H9 (cell line): ENCODE results near the gene NCAM2. TPM values are rescaled to one million over a fixed set of nuclear protein-coding genes. Genes with fewer than 3 reads are reported as not detected.

Source experiments
- DNase-seq: peaks from one replicate; pipeline ENCODE4 v3.0.0-alpha.2; 2017
- H2AFZ ChIP-seq: one replicate; pipeline ENCODE4 v1.6.1; 2013; ENCODE audit warnings: mild to moderate bottlenecking, low read length, control low read depth, moderate library complexity
- H2AK5ac ChIP-seq: 2 replicates; pipeline ENCODE4 v1.6.1; 2013; ENCODE audit warnings: low read length, control low read depth, mixed read lengths; ENCODE audit not compliant: insufficient read length
- H2BK120ac ChIP-seq: one replicate; pipeline ENCODE4 v1.6.1; 2013; ENCODE audit warnings: low read depth, mild to moderate bottlenecking, low read length, control low read depth, inconsistent platforms; ENCODE audit not compliant: poor library complexity, severe bottlenecking
- H2BK12ac ChIP-seq: 2 replicates; pipeline ENCODE4 v1.6.1; 2013; ENCODE audit warnings: low read length, control low read depth, mixed read lengths, low read depth; ENCODE audit not compliant: insufficient read length
- H2BK15ac ChIP-seq: 2 replicates; pipeline ENCODE4 v1.6.1; 2013; ENCODE audit warnings: low read depth, low read length, control low read depth
- H2BK20ac ChIP-seq: one replicate; pipeline ENCODE4 v1.6.1; 2013; ENCODE audit warnings: low read depth, mild to moderate bottlenecking, low read length, control low read depth, inconsistent platforms; ENCODE audit not compliant: poor library complexity, severe bottlenecking
- H2BK5ac ChIP-seq: 2 replicates; pipeline ENCODE4 v1.6.1; 2013; ENCODE audit warnings: low read length, control low read depth, mixed read lengths; ENCODE audit not compliant: insufficient read length
- H3K14ac ChIP-seq: 2 replicates; pipeline ENCODE4 v1.6.1; 2013; ENCODE audit warnings: low read length, control low read depth; ENCODE audit not compliant: insufficient read depth
- H3K18ac ChIP-seq: 2 replicates; pipeline ENCODE4 v1.6.1; 2013; ENCODE audit warnings: low read depth, mild to moderate bottlenecking, mixed read lengths, low read length, control low read depth; ENCODE audit not compliant: insufficient read length
- H3K23ac ChIP-seq: 2 replicates; pipeline ENCODE4 v1.6.1; 2013; ENCODE audit warnings: low read length, control low read depth, mixed read lengths, low read depth; ENCODE audit not compliant: insufficient read length
- H3K23me2 ChIP-seq: 2 replicates; pipeline ENCODE4 v1.6.1; 2013; ENCODE audit warnings: low read depth, mild to moderate bottlenecking, mixed read lengths, low read length, control low read depth; ENCODE audit not compliant: insufficient read length, poor library complexity, severe bottlenecking
- H3K27ac ChIP-seq: 2 replicates; pipeline ENCODE4 v1.5.1; 2013; ENCODE audit warnings: low read length, control low read depth, mixed read lengths, low read depth; ENCODE audit not compliant: insufficient read length
- H3K27me3 ChIP-seq: 2 replicates; pipeline ENCODE4 v1.6.1; 2013; ENCODE audit warnings: low read length, control low read depth, inconsistent platforms; ENCODE audit not compliant: insufficient read depth
- H3K4ac ChIP-seq: 2 replicates; pipeline ENCODE4 v1.6.1; 2013; ENCODE audit warnings: low read depth, mild to moderate bottlenecking, control low read depth, inconsistent platforms, low read length, moderate library complexity
- H3K4me1 ChIP-seq: 2 replicates; pipeline ENCODE4 v1.6.1; 2013; ENCODE audit warnings: low read length, control low read depth, inconsistent platforms; ENCODE audit not compliant: insufficient read depth
- H3K4me2 ChIP-seq: 2 replicates; pipeline ENCODE4 v1.6.1; 2013; ENCODE audit warnings: low read length, control low read depth, mixed read lengths; ENCODE audit not compliant: insufficient read length, insufficient read depth
- H3K56ac ChIP-seq: 2 replicates; pipeline ENCODE4 v1.6.1; 2013; ENCODE audit warnings: low read depth, mild to moderate bottlenecking, mixed read lengths, low read length, control low read depth; ENCODE audit not compliant: insufficient read length
- H3K79me1 ChIP-seq: 2 replicates; pipeline ENCODE4 v1.6.1; 2013; ENCODE audit warnings: low read depth, mild to moderate bottlenecking, moderate library complexity, low read length, control low read depth, inconsistent platforms; ENCODE audit not compliant: insufficient read depth, poor library complexity, severe bottlenecking
- H3K79me2 ChIP-seq: 2 replicates; pipeline ENCODE4 v1.6.1; 2013; ENCODE audit warnings: low read length, control low read depth, inconsistent platforms; ENCODE audit not compliant: insufficient read depth
- H3K9ac ChIP-seq: 2 replicates; pipeline ENCODE4 v1.6.1; 2013; ENCODE audit warnings: low read length, control low read depth, mixed read lengths; ENCODE audit not compliant: insufficient read length; ENCODE audit errors: extremely low read depth
- H3K9me3 ChIP-seq: one replicate; pipeline ENCODE4 v1.6.1; 2013; ENCODE audit warnings: low read depth, low read length, inconsistent platforms; ENCODE audit not compliant: control insufficient read depth
- H3T11ph ChIP-seq: one replicate; pipeline ENCODE4 v1.6.1; 2013; ENCODE audit warnings: mild to moderate bottlenecking, low read length, control low read depth, inconsistent platforms
- H4K20me1 ChIP-seq: one replicate; pipeline ENCODE4 v1.6.1; 2013; ENCODE audit not compliant: control insufficient read depth, insufficient read length, insufficient read depth
- H4K5ac ChIP-seq: 2 replicates; pipeline ENCODE4 v1.6.1; 2013; ENCODE audit warnings: low read depth, mild to moderate bottlenecking, mixed read lengths, low read length, control low read depth; ENCODE audit not compliant: insufficient read length
- H4K8ac ChIP-seq: replicated peaks from 2 replicates; pipeline ENCODE4 v1.6.1; 2013; ENCODE audit warnings: low read length, control low read depth, mixed read lengths, low read depth; ENCODE audit not compliant: insufficient read length
- H4K91ac ChIP-seq: 2 replicates; pipeline ENCODE4 v1.6.1; 2013; ENCODE audit warnings: low read depth, mild to moderate bottlenecking, moderate library complexity, mixed read lengths, low read length, control low read depth; ENCODE audit not compliant: insufficient read length
- H3K27ac Mint-ChIP-seq, 3 experiments: 2 replicates in 2 of 3; 3 replicates in 1 of 3; pipeline ENCODE4 v1.8.0; 2020 to 2021; ENCODE audit warnings: mixed read lengths in 3 of 3, mild to moderate bottlenecking in 1 of 3, moderate library complexity in 1 of 3
- H3K27me3 Mint-ChIP-seq: 2 replicates; pipeline ENCODE4 v1.8.0; 2021; ENCODE audit warnings: low read depth, mild to moderate bottlenecking, moderate library complexity, mixed read lengths
- H3K36me3 Mint-ChIP-seq, 3 experiments: 2 replicates in 2 of 3; 3 replicates in 1 of 3; pipeline ENCODE4 v1.8.0; 2020 to 2021; ENCODE audit warnings: low read depth in 3 of 3, mixed read lengths in 3 of 3; ENCODE audit not compliant: insufficient read depth in 1 of 3
- H3K4me1 Mint-ChIP-seq, 2 experiments: 2 replicates each; pipeline ENCODE4 v1.8.0; 2020; ENCODE audit warnings: mixed read lengths in 2 of 2
- H3K4me3 Mint-ChIP-seq, 2 experiments: 2 replicates in 1 of 2; 3 replicates in 1 of 2; pipeline ENCODE4 v1.8.0; 2020 to 2021; ENCODE audit warnings: mild to moderate bottlenecking in 2 of 2, mixed read lengths in 2 of 2, moderate library complexity in 1 of 2
- H3K9me3 Mint-ChIP-seq, 2 experiments: 2 replicates in 1 of 2; 3 replicates in 1 of 2; pipeline ENCODE4 v1.8.0; 2020; ENCODE audit warnings: mild to moderate bottlenecking in 2 of 2, mixed read lengths in 2 of 2, moderate library complexity in 1 of 2
- WGBS: extraction: QIAGEN DNeasy Blood & Tissue Kit; methylation state at CpG from one replicate; pipeline ENCODE4 v1.1.7; 2013; ENCODE audit warnings: missing lambda C conversion rate, low lambda C conversion rate, mixed read lengths; ENCODE audit not compliant: insufficient read length; ENCODE audit errors: extremely low coverage; 5-methylcytosine and 5-hydroxymethylcytosine counted together
- total RNA-seq: library from RNA; stranded (reverse); gene quantifications from 2 replicates; pipeline ENCODE4 v1.2.1, GENCODE V29; 2021
- TF ChIP-seq, protein P1 (sequence below): fragments of 200-600 bp; sonication (generic); conservative IDR thresholded peaks from 3 replicates; pipeline ENCODE4 v1.8.0; 2021; ENCODE audit warnings: antibody characterized with exemption, mild to moderate bottlenecking

NCAM2 gene
- total RNA-seq, 1 experiment from 2014 or later, result 2.2 TPM

DNA sequence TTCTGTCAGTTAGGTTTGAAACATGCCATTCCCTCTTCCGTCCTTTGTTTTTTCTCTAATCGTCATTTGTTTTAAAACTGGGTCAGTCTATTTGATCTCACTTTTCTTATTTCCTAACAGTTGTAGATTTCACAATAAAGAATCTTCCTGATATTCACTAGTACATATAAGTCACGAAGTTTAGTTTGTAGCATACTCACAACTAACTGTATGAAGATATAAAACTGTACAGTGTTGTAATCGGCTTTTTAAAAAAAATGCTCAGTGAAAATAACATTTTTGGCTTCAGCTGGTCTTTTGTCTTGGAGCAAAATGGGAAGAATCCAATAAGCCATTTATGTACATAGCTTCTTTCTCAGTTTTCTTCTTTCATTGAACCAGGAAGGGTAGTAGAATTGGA is 78.3 kb downstream of the NCAM2 start:
- H3K9me3 ChIP-seq, result no peaks in the 10 kb centered on the region
- no peak overlapping the region for H3K9ac ChIP-seq
- no peak overlapping the region for H4K8ac ChIP-seq
- H3K27ac Mint-ChIP-seq, result no peak overlapping the region
- no peak overlapping the region for H2BK20ac ChIP-seq
- no peak overlapping the region for H2AK5ac ChIP-seq
- H3K27me3 ChIP-seq, result no peaks in the 10 kb centered on the region
- H2BK120ac ChIP-seq, result no peak overlapping the region
- H3T11ph ChIP-seq, result no peak overlapping the region
- H3K4me1 Mint-ChIP-seq, result peaks cover 7% of the 10 kb centered on the region in 2 experiments; a peak in 3 of 4 replicates
- no peak overlapping the region for H3K4ac ChIP-seq
- DNase-seq, result no peak
- no peak overlapping the region for H3K4me3 Mint-ChIP-seq
- WGBS, result no CpG with 5 or more reads among the region's 4 CpGs
- no peak overlapping the region for H3K27ac ChIP-seq
- H3K4me2 ChIP-seq, result no peak overlapping the region
- TF ChIP-seq, protein P1, sequence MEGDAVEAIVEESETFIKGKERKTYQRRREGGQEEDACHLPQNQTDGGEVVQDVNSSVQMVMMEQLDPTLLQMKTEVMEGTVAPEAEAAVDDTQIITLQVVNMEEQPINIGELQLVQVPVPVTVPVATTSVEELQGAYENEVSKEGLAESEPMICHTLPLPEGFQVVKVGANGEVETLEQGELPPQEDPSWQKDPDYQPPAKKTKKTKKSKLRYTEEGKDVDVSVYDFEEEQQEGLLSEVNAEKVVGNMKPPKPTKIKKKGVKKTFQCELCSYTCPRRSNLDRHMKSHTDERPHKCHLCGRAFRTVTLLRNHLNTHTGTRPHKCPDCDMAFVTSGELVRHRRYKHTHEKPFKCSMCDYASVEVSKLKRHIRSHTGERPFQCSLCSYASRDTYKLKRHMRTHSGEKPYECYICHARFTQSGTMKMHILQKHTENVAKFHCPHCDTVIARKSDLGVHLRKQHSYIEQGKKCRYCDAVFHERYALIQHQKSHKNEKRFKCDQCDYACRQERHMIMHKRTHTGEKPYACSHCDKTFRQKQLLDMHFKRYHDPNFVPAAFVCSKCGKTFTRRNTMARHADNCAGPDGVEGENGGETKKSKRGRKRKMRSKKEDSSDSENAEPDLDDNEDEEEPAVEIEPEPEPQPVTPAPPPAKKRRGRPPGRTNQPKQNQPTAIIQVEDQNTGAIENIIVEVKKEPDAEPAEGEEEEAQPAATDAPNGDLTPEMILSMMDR, result no peak
- no peaks in the 10 kb centered on the region for H3K79me2 ChIP-seq
- H4K91ac ChIP-seq, result no peak overlapping the region
- no peak overlapping the region for H3K56ac ChIP-seq
- no peaks in the 10 kb centered on the region for H3K79me1 ChIP-seq
- no peaks in the 10 kb centered on the region for H3K23me2 ChIP-seq
- H3K18ac ChIP-seq, result no peak overlapping the region
- no peaks in the 10 kb centered on the region for H3K27me3 Mint-ChIP-seq
- H3K36me3 Mint-ChIP-seq, result no peaks in the 10 kb centered on the region; a peak in 1 of 7 replicates
- no peak overlapping the region for H3K14ac ChIP-seq
- H2BK5ac ChIP-seq, result no peak overlapping the region
- no peak overlapping the region for H2BK15ac ChIP-seq
- no peak overlapping the region for H3K23ac ChIP-seq
- H4K5ac ChIP-seq, result no peak overlapping the region
- no peak overlapping the region for H2BK12ac ChIP-seq
- no peak overlapping the region for H2AFZ ChIP-seq
- H3K4me1 ChIP-seq, result no peaks in the 10 kb centered on the region
- no peaks in the 10 kb centered on the region for H4K20me1 ChIP-seq
- peaks cover 2 to 4% of the 10 kb centered on the region in 2 experiments; a peak in 3 of 5 replicates for H3K9me3 Mint-ChIP-seq
